Activated T-helper 1 cell treated with anti-CD3 and anti-CD28 coated beads, Interleukin-12 subunit alpha, Interleukin-12 subunit beta, Interleukin-2, Interleukin-4 antibody, amounts not matched to agents 30 ng/mL and 10 ng/mL and 1 ng/mL, durations not matched to agents 14 hours and 24 hours and 36 hours (primary cell): ENCODE measurements around the gene PLCB4. TPM values are rescaled to one million over a fixed set of nuclear protein-coding genes. Genes with fewer than 3 reads are reported as not detected.

Experiments used
- DNase-seq: peaks from one replicate; pipeline ENCODE4 v3.0.0; 2021; ENCODE audit warnings: low spot score
- H3K27ac Mint-ChIP-seq: one replicate; pipeline ENCODE4 v1.8.0; 2021; ENCODE audit warnings: mild to moderate bottlenecking, mixed read lengths
- H3K27me3 Mint-ChIP-seq: one replicate; pipeline ENCODE4 v1.8.0; 2022; ENCODE audit warnings: mild to moderate bottlenecking, moderate library complexity, mixed read lengths; ENCODE audit not compliant: insufficient read depth
- H3K36me3 Mint-ChIP-seq: one replicate; pipeline ENCODE4 v1.8.0; 2021; ENCODE audit warnings: low read depth, mixed read lengths
- H3K4me1 Mint-ChIP-seq: one replicate; pipeline ENCODE4 v1.8.0; 2021; ENCODE audit warnings: low read depth, mixed read lengths
- H3K4me3 Mint-ChIP-seq: one replicate; pipeline ENCODE4 v1.8.0; 2021; ENCODE audit warnings: mild to moderate bottlenecking, moderate library complexity, mixed read lengths
- H3K9me3 Mint-ChIP-seq: one replicate; pipeline ENCODE4 v1.8.0; 2021; ENCODE audit warnings: mixed read lengths
- intact Hi-C: fragments of 100-400 bp; cut with micrococcal nuclease; formaldehyde crosslinking; loops from one replicate; pipeline ENCODE4 v1.15.1; 2024
- total RNA-seq: library from RNA; stranded (reverse); gene quantifications from 2 replicates; pipeline ENCODE4 v1.2.3, GENCODE V29; 2022

Gene PLCB4
- total RNA-seq, 1 donor from 2014 or later, result not detected

DNA sequence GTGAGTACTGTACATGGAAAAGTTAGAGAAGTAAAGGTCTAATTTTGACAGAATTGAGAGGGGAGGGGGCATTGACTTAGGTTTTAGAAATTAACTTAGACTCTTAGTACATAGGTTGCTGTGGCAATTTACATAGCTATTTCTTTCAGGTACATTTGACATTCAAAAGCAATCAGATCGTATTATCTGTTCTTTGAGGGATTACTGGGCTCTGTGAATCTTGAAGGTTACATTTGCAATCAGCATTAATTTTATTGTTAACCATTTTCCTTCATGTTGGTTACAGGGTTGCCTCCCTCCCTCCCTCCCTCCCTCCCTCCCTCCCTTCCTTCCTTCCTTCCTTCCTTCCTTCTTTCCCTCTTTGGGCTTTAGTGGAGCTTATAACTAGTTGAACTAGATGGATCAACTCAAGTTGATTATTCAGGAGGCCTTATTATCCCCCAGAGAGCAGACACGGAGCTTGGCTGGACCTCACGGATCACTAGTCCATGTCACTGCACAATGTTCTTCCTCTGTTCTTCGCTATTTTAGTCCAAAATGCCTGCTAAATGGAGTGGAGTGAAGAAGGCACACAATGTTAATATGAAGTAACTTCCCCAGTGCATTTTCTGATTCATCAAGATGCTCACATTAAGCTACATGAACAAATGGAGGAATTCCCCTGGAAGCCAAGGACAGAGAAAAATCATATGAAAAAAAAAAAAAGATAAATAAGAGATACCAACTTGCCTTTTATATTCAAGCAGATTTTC is 87.8 kb downstream of the PLCB4 start:
- H3K4me1 Mint-ChIP-seq, result no peaks in the 10 kb centered on the region
- H3K36me3 Mint-ChIP-seq, result no peaks in the 10 kb centered on the region
- H3K27me3 Mint-ChIP-seq, result peaks cover 2% of the 10 kb centered on the region
- H3K27ac Mint-ChIP-seq, result no peak overlapping the region
- H3K9me3 Mint-ChIP-seq, result peaks cover 8% of the 10 kb centered on the region
- no peak overlapping the region for H3K4me3 Mint-ChIP-seq
- DNase-seq, result no peak
- intact Hi-C loops, result no loop called here

DNA sequence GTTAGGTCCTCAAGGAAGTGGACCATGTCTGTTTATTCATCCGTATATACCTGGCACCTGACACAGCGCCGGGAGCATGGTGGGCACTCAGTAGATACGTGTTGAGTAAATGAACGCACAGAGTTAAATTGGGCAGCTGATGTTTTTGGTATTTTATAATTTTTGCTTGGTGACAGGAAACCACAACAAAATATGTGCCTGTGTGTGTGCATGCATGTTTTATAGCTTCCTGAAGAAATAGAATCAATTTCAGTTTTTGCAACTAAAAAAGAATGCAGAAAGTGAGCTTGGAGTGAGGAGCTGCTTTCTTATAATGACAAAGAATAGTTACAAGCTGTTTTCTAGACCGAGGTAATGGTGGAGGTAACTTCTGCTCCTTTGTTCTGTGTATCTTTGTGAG is 91.4 kb downstream of the PLCB4 start:
- intact Hi-C loops, result no loop called here
- H3K36me3 Mint-ChIP-seq, result no peaks in the 10 kb centered on the region
- H3K4me1 Mint-ChIP-seq, result no peaks in the 10 kb centered on the region
- no peaks in the 10 kb centered on the region for H3K9me3 Mint-ChIP-seq
- no peak for DNase-seq
- H3K27me3 Mint-ChIP-seq, result peaks cover 2% of the 10 kb centered on the region
- H3K27ac Mint-ChIP-seq, result no peak overlapping the region
- no peak overlapping the region for H3K4me3 Mint-ChIP-seq

DNA sequence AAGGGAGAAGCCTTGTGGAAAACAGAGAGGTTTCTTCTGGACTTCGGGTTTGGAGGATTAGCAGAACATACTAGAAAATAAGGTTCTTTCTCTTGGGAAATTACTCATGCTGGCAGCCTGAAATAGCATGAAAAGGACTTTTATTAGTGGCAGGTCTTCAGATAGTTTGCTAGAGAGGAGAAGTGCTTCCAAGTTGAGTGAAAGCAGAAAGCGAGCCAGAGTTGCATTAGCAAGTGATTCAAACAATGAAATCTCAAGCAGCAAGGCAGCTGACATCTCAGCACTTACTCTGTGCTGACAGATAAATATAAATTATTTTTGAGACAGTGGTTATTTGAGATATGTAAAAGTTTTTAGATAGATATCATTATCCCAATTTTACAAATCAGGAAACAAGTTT is 91.9 kb downstream of the PLCB4 start:
- intact Hi-C loops, result no loop called here
- no peak for DNase-seq
- Mint-ChIP-seq H3K4me1 (no peaks in the 10 kb centered on the region), H3K27me3 (peaks cover 2% of the 10 kb centered on the region), H3K27ac (no peak overlapping the region), H3K36me3 (no peaks in the 10 kb centered on the region), H3K9me3 (no peaks in the 10 kb centered on the region), H3K4me3 (no peak overlapping the region)

DNA sequence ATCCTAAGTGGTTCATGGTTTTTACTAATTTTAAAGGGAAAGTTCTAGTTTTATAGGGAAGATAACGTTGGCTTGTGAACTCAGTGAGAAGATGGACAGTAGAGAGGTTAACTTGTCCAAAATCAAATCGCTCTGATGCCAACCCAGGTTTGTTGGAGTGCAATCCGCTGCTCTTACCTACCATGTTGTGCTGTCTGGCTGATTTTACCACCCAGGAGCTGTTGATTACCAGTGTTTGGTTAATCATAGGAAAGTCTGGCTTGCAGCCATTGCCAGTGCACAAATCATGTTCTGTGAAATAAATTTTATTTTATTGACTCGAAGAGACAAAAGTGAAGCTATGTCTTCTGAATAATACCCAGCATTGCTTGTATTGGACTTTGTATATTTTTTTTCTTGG is 92.4 kb downstream of the PLCB4 start:
- intact Hi-C loops, result no loop called here
- DNase-seq, result no peak
- Mint-ChIP-seq H3K27ac (no peak overlapping the region), H3K27me3 (peaks cover 2% of the 10 kb centered on the region), H3K4me3 (no peak overlapping the region), H3K4me1 (no peaks in the 10 kb centered on the region), H3K36me3 (no peaks in the 10 kb centered on the region), H3K9me3 (no peaks in the 10 kb centered on the region)

DNA sequence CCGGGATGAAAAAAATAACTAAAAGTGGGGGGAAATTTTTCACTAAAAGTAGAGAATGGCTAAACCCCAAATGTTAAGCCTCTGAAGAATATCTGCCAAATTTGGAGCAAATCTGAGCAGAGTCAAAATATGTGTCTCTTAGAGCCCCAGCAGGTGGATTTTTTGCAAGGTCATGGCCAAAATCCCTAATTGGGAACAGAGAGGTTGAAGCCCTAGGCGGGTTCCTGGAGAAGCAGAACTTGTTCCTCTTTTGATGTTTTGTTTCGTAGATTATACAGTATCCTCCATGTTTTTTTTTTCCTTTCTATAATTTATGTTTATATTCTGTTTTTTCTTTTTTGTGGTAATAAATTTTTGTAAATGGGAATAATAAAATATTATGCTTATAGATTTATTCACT is 94.4 kb downstream of the PLCB4 start:
- Mint-ChIP-seq H3K27ac (no peak overlapping the region), H3K4me3 (no peak overlapping the region), H3K9me3 (no peaks in the 10 kb centered on the region), H3K27me3 (peaks cover 2% of the 10 kb centered on the region), H3K36me3 (no peaks in the 10 kb centered on the region), H3K4me1 (no peaks in the 10 kb centered on the region)
- intact Hi-C loops, result no loop called here
- DNase-seq, result no peak

DNA sequence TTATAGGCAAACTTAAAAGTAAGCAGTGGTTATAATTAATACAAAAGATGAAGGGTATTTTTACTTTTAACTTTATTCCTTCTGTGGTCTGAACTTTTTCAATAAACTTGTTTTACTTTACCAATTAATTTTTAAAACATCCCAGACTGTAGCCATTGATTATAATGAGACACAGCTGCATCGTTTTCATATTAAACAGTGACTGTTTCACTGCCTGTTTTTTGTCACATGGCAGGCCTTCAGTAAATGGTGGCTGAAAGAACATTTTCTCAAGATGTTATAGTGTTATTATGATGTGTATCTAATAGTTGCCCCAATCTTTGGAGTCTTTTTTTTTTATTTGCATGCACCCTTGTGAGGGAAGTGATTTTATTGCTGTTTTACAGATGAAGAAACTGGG is 95.1 kb downstream of the PLCB4 start:
- no peak for DNase-seq
- Mint-ChIP-seq H3K4me3 (no peak overlapping the region), H3K27me3 (peaks cover 2% of the 10 kb centered on the region), H3K4me1 (no peaks in the 10 kb centered on the region), H3K9me3 (no peaks in the 10 kb centered on the region), H3K36me3 (no peaks in the 10 kb centered on the region), H3K27ac (no peak overlapping the region)
- intact Hi-C loops, result no loop called here

DNA sequence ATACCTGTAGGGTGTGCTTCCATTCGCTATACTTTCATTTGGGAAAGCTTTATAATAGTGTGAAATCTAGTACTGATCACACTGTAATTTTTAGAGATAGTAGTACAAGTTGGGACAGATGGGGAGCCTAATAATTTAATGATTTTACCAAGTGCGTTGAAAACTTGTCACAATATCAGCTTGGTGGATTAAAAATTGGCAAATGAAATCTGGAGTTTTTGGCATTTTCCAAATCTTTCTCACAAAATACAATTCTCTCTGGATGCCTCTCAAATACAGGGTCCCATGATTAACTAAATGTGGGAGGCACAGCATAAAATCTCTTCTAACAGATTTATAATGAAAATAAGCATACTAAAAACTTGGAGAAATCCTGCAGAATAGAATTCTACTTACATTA is 96.4 kb downstream of the PLCB4 start:
- H3K4me3 Mint-ChIP-seq, result no peak overlapping the region
- intact Hi-C loops, result no loop called here
- no peak overlapping the region for H3K27ac Mint-ChIP-seq
- H3K9me3 Mint-ChIP-seq, result no peaks in the 10 kb centered on the region
- no peak for DNase-seq
- H3K4me1 Mint-ChIP-seq, result no peaks in the 10 kb centered on the region
- H3K27me3 Mint-ChIP-seq, result peaks cover 2% of the 10 kb centered on the region
- no peaks in the 10 kb centered on the region for H3K36me3 Mint-ChIP-seq

DNA sequence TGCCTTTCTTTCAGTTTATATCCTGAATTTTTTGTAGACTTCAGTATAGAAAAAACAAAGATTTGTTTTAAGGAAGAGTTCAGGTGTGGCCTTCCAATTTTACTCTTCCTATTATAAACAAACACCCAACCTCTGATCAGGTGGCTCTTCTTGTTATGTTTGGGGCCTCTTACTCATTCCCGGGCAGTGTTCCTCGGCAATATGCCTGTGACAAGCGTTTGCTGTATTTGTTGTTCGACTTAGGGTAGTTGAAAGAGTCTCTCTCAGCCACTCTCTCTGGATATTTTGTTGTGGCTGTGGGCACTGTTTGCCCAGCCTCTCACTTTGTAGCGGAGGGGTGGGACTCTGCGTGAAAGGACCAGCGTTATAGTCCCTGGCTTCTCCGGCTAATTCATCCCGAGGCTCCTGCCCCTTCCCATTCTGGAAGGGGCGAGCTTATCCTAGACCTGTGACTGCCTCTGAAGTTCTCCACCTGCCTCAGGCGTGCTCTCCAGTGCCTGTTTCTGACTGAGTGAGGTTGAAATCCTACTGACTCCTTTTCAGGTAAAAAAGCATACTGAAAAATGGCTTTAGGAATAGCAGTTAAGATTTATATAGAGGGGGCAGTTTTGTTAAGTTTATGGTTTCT is 97.4 kb downstream of the PLCB4 start:
- intact Hi-C loops, result no loop called here
- Mint-ChIP-seq H3K36me3 (no peaks in the 10 kb centered on the region), H3K27ac (no peak overlapping the region), H3K27me3 (no peaks in the 10 kb centered on the region), H3K9me3 (no peaks in the 10 kb centered on the region), H3K4me3 (no peak overlapping the region), H3K4me1 (no peaks in the 10 kb centered on the region)
- DNase-seq, result no peak

DNA sequence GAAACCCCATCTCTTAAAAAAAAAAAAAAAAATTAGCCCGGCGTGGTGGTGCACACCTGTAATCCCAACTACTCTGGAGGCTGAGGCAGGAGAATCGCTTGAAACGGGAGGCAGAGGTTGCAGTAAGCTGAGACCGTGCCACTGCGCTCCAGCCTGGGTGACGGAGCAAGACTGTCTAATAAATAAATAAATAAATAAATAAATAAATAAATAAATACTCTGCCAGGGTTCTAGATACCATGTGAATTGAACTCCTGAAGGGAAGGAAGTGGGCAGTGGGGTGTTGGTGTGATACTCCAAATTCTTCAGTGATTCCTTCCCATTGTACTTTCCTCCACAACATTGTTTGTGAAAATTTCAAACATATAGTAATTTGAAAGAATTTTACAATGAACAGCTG is 100.5 kb downstream of the PLCB4 start:
- no peaks in the 10 kb centered on the region for H3K27me3 Mint-ChIP-seq
- H3K27ac Mint-ChIP-seq, result no peak overlapping the region
- no peak for DNase-seq
- H3K9me3 Mint-ChIP-seq, result no peaks in the 10 kb centered on the region
- H3K4me3 Mint-ChIP-seq, result no peak overlapping the region
- intact Hi-C loops, result no loop called here
- H3K4me1 Mint-ChIP-seq, result no peaks in the 10 kb centered on the region
- no peaks in the 10 kb centered on the region for H3K36me3 Mint-ChIP-seq

DNA sequence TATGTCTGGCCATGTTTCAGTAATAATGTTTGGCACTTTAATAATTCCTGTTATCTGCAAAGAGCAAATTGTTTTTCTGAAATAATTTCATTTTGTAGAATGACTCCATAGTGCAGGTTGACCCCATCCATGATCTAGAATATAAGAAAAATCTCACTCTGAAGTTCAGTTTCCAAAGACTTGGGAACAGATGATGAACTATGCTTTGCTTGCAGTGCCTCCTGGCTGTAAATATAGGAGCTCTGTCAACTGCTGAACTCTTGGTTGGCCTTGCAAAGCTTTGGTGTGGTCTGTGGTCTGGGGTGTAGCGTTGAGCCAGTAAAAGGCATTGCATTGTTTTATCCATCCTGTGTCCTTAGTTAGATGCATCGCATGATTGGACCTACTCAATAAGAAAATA is 104.0 kb downstream of the PLCB4 start:
- no peak for DNase-seq
- Mint-ChIP-seq H3K27ac (no peak overlapping the region), H3K4me1 (no peaks in the 10 kb centered on the region), H3K4me3 (no peak overlapping the region), H3K36me3 (no peaks in the 10 kb centered on the region), H3K27me3 (no peaks in the 10 kb centered on the region), H3K9me3 (no peaks in the 10 kb centered on the region)
- intact Hi-C loops, result no loop called here

DNA sequence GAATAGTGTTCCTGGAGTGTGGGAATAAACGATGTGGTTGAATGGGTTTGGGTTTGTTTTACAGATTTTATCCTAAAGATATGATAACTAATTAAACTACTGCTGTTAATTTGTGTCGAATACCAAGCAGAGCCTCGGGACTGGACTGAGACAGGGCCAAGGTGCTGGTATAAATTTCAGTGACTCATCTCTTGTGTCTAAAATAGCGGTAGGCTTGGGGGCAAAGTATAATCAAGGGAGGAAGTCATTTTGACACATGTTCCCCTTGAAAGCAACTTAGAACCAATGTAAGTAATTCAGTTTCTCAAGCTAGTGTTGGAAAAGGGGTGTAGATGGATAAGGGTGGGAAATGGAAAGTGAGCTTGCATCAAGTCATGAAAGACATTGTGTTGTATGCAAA is 108.4 kb downstream of the PLCB4 start:
- Mint-ChIP-seq H3K27ac (no peak overlapping the region), H3K4me1 (no peaks in the 10 kb centered on the region), H3K27me3 (no peaks in the 10 kb centered on the region), H3K36me3 (no peaks in the 10 kb centered on the region), H3K4me3 (no peak overlapping the region), H3K9me3 (no peaks in the 10 kb centered on the region)
- intact Hi-C loops, result no loop called here
- no peak for DNase-seq

DNA sequence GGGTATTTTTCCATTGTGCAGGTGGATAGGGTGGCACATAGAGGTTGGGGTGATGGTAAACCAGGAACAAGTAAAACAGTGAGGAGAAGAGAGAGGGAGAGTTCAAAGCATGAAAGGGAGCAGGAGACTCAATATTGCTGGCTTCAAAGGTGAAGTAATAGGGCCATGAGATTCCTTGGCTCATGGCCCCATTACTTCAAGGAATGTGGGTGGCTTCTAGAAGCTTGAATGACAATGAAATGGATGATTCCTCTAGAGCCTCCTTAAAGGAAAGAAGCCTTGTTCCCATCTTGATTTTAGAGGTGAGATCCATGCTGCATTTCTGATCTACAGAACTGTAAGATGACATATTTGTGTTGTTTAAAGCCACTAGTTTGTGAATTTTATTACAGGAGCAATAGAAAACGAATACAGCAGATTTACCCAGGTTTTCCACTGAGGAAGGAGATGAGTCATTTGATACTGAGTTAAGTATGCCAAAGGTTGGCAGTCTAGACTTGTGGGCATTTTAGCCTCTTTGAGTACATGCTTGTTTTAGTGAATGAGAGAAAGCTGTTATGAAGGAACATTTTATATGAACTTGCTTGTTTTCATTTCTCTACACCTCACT is 110.4 kb downstream of the PLCB4 start:
- Mint-ChIP-seq H3K4me1 (no peaks in the 10 kb centered on the region), H3K36me3 (no peaks in the 10 kb centered on the region), H3K27ac (no peak overlapping the region), H3K4me3 (no peak overlapping the region), H3K9me3 (no peaks in the 10 kb centered on the region), H3K27me3 (no peaks in the 10 kb centered on the region)
- DNase-seq, result no peak
- intact Hi-C loops, result no loop called here

DNA sequence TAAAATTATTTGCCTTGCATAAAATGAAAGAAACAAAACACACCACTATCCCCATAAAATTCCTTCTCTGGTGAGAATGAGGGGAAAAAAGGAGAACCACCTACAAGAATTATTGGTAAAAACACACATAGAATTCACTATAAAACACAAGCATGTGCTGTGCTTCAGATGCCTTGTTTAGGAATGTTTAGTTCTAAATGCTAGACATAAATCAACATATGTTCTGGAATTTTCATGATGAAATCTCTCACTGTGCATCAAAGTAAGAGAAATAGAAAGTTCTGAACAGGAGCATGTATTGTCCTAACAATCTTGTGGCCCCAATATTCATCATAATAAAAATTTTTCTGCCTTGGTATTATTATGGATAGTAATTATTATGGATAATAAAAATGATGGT is 111.0 kb downstream of the PLCB4 start:
- no peak for DNase-seq
- no peaks in the 10 kb centered on the region for H3K4me1 Mint-ChIP-seq
- intact Hi-C loops, result no loop called here
- H3K36me3 Mint-ChIP-seq, result no peaks in the 10 kb centered on the region
- H3K4me3 Mint-ChIP-seq, result no peak overlapping the region
- H3K9me3 Mint-ChIP-seq, result no peaks in the 10 kb centered on the region
- H3K27ac Mint-ChIP-seq, result no peak overlapping the region
- H3K27me3 Mint-ChIP-seq, result no peaks in the 10 kb centered on the region
